GM12873 (cell line): ENCODE data around the gene VSIG10L.

Experiments used
- TF ChIP-seq, protein P1 (sequence below): IDR thresholded peaks from 2 replicates; pipeline ENCODE4 v1.5.1; 2012; ENCODE audit warnings: low read depth, mild to moderate bottlenecking, moderate library complexity, low read length, control low read depth; ENCODE audit not compliant: insufficient read depth; ENCODE audit errors: missing control alignments

Gene VSIG10L

DNA sequence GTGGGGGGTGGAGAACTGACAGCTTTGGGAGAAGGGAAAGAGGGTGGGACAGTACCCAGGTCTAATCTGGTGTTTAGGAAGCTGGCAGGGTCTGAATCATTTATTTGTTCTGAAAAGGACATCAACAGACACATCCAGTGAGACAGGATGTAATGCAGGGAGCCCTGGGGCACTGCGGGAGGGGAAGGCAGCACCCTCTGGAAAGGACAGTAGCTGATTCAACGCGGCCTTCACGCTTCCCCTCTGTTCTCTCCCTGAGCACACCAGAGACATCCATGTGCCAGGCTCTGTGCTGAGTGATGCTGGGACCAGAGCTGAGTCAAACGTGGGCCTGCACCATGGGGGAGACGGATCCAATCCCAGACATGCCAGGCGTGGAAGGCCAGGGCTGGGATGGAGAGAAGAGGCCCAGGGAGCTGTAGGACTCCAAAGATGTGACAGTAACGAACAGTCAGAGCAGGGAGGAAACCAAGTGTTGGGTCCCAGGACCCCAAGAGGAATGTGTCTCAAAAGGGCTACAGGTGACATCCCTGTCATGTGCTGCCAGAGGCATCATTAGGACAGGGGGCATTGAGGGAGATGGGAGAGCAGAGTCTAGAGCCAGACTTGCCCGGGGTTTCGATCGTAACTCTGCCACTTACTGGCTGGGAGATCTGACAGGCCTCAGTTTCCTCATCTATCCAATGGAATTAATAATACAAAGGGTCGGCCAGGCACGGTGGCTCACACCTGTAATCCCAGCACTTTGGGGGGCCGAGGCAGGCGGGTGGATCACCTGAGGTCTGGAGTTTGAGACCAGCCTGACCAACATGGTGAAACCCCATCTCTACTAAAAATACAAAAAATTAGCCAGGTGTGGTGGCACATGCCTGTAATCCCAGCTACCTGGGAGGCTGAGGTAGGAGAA lies 22.5 kb upstream of the VSIG10L start:
- TF ChIP-seq, protein P1, sequence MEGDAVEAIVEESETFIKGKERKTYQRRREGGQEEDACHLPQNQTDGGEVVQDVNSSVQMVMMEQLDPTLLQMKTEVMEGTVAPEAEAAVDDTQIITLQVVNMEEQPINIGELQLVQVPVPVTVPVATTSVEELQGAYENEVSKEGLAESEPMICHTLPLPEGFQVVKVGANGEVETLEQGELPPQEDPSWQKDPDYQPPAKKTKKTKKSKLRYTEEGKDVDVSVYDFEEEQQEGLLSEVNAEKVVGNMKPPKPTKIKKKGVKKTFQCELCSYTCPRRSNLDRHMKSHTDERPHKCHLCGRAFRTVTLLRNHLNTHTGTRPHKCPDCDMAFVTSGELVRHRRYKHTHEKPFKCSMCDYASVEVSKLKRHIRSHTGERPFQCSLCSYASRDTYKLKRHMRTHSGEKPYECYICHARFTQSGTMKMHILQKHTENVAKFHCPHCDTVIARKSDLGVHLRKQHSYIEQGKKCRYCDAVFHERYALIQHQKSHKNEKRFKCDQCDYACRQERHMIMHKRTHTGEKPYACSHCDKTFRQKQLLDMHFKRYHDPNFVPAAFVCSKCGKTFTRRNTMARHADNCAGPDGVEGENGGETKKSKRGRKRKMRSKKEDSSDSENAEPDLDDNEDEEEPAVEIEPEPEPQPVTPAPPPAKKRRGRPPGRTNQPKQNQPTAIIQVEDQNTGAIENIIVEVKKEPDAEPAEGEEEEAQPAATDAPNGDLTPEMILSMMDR = no peak

DNA sequence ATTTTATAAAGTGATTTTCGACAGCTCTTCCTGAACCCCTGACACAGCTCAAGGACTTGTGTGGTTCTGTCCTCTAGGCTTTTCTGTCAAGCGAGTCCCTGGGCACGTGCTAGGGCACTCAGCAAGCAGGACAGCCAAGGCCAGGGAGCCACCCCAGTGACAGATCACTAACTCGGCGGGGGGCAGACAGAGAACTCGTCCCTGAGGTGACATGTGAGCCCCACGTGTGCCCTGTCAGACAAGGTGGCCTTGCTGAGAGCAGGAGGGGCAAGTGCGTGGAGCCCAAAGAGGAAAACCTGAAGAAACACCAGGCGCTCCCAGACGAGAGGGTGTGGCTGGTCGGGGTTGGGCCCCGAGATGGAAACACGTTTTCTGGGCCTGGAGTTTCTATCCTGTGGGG lies 19.3 kb upstream of the VSIG10L start:
- TF ChIP-seq, protein P1 = no peak

DNA sequence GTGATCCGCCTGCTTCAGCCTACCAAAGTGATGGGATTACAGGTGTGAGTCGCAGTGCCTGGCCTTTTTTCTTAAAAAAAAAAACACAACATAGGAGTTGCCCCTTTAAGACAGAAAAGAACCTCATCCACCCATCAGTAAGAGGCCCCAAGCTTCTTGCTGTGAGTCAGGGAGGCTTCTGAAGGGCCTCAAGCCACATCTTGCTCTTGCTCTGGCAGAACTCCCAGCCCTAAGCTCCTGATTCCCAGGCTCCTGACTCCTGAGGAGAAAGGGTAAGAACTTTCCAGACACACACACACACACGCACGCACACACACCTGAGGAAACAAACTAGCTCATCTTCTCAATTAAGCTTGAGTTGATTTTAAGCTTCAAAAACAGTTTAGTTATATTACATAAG lies 17.4 kb upstream of the VSIG10L start:
- TF ChIP-seq, protein P1 = no peak

DNA sequence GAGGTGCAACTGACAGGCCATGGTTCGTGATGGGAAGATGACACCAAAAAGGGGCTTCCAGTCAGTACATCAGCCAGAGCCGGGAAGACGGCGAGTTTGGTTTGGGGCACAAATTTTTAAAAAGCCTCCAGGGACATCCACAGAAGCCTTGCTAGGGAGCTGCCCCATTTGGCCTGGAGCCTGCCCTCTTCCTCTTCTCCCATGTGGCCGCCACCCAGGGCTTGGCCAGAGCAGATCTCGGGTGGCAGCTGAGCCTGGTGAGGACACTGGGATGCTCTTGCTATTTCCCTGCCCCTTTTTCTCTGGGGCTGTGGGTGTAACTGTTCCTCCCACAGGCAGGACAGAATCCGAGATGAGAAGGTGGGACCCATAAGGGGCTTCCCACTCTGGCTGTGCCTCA lies 16.0 kb upstream of the VSIG10L start:
- TF ChIP-seq, protein P1 = no peak

DNA sequence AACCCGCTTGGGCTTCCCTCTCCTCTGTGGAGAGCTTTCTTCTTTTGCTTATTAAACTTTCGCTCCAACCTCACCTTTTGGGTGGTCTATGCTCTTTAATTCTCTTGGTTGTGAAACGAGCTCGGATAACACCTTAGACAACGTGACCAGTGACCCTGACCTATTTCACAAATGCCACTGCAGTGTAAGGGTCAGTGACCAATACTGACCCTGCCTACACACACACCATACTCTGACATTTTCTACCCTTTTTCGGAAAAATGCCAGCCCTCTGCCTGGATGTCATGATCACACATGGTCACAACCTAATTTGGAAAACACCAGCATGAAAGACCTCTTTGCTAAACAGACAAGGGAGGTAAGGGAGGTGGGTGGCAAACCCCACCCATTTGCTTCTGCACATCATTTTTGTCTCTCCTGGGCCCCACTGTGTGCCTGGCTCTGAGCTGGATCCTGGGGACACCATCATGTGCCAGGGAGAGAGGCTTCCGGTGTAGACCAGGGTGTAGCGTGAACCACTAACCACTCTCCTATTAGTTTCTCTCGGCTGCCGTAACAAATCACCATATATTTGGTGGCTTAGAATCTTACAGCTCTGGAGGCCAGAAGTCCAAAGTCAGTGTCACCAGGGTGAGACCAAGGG lies 14.3 kb upstream of the VSIG10L start:
- TF ChIP-seq, protein P1 = no peak

DNA sequence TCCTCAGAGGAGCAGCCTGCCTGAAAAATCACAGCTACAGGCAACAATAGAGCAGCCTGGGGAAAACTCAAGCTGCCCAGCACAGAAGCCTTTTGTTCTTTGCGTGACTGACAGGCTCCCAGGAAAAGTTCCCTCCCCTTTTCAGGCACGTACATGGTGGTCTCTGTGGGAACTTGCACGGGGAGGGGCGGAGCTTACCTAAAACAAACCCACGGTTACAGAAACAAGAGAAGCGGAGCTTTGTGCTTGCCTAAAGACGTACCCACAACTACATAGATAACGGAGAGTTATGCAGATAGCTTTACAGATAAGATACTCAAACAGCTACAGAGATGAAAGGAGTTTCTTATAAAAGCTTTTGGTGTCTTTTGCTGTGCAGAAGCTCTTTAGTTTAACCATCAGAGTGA lies 12.8 kb upstream of the VSIG10L start:
- TF ChIP-seq, protein P1 = no peak

DNA sequence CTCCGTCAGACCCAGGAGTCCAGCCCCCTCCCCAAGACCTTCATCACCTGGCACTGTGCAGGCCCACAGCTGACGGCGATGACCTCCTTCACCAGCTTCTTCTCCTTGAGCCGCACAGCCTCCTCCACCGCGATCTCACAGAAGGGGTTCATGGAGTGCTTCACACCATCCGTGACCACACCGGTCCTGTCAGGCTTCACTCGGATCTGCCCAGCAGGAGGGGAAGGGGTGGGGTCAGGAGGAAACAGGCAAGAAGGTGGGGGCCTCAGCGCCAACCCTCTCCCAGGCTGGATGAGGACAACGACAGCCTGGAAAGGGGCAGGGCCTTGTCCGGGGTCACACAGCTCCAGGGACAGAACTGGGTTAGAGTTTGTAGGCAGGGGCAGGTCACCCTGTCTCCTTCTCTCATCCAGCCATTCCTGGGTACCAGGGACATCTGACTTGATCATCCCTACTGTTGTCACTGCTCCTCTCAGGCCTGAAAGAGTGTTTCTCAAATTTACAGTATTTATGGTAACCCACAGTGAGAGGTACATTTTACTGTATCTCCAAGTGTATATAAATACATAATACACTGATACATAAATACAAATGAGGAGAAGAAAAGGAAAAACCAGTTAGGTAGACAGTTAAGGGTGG lies 12.3 kb upstream of the VSIG10L start:
- TF ChIP-seq, protein P1 = no peak
